ENCODE measurements around the gene PIP5K1C.

DNA sequence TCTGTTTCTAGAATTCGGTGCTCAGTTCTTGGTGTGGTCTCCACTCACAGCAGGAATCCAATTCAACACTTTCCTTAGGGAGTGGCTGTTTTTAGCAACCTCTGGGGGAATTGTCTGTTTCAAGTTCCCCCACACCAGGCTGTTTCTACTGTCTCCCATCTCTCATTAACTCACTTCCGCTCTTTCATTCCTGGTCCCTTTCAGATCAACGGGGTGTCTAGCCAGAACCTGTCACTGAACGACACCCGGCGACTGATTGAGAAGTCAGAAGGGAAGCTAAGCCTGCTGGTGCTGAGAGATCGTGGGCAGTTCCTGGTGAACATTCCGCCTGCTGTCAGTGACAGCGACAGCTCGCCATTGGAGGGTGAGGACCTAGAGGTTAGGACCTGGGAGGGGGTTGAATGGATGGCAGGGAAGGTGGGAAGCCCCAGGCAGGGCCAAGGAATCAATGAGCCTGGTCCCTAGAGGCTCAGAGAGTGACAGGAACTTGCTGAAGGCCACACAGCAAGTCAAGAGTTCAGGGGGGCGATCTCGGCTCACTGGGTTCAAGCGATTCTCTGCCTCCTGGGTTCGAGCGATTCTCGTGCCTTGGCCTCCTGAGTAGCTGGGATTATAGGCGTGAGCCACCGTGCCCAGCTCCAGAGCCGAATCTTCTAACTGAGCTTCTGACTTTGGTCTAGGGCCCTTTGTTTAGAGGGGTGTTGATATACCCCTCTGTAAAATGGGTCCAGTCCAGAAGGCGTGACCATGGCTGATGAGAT lies 33.5 kb upstream of the PIP5K1C start:
- TF ChIP-seq POLR2A (IDR thresholded peaks at IDR 0.05): no peak
- TF ChIP-seq, protein P1, sequence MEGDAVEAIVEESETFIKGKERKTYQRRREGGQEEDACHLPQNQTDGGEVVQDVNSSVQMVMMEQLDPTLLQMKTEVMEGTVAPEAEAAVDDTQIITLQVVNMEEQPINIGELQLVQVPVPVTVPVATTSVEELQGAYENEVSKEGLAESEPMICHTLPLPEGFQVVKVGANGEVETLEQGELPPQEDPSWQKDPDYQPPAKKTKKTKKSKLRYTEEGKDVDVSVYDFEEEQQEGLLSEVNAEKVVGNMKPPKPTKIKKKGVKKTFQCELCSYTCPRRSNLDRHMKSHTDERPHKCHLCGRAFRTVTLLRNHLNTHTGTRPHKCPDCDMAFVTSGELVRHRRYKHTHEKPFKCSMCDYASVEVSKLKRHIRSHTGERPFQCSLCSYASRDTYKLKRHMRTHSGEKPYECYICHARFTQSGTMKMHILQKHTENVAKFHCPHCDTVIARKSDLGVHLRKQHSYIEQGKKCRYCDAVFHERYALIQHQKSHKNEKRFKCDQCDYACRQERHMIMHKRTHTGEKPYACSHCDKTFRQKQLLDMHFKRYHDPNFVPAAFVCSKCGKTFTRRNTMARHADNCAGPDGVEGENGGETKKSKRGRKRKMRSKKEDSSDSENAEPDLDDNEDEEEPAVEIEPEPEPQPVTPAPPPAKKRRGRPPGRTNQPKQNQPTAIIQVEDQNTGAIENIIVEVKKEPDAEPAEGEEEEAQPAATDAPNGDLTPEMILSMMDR (IDR thresholded peaks at IDR 0.05): no peak
